ENCODE measurements around the gene POLR3B.
A peak's percentile ranks its signal among the peaks of the same experiment; 100 is the strongest.
"Not testable (repeated sequence)": the region's sequence is repeated elsewhere in the genome, so short reads cannot be mapped to it uniquely, and the experiment has no call there.

Gene POLR3B

GRCh38 chr12:106357549-106358395, at the start of gene POLR3B:
Gene POLR3B (plus strand): TSS chr12:106357748. CDS start chr12:106357880, 132 bp downstream.
- Histone ChIP-seq H4K20me1 (no peaks in the 10 kb centered on the region), H3K9ac (peak within 1 kb of the TSS; percentile 81), H3K4me3 (peak within 1 kb of the TSS; percentile 73), H3K9me3 (no peaks in the 10 kb centered on the region), H3K36me3 (no peaks in the 10 kb centered on the region), H3K27me3 (no peaks in the 10 kb centered on the region), H3K27ac (peak within 1 kb of the TSS; percentile 78), H3K4me2 (peak within 1 kb of the TSS; percentile 91), H3K4me1 (peaks cover 21% of the 10 kb centered on the region)
- TF ChIP-seq Cebpa-rat (IDR thresholded peaks at IDR 0.05) = no peak

- no peaks in the 10 kb centered on the region for H3K36me3 ChIP-seq
- H3K4me2 ChIP-seq = peak overlapping the region; percentile 88; the same call in 1 of the 2 replicates
- H3K4me3 ChIP-seq = no peak overlapping the region
- no peak overlapping the region for H3K27ac ChIP-seq
- no peaks in the 10 kb centered on the region for H3K9me3 ChIP-seq
- TF ChIP-seq Cebpa-rat (IDR thresholded peaks at IDR 0.05) = no peak
- H3K4me1 ChIP-seq = peaks cover 97% of the 10 kb centered on the region
- no peak overlapping the region for H3K9ac ChIP-seq
- H4K20me1 ChIP-seq = no peaks in the 10 kb centered on the region
- no peaks in the 10 kb centered on the region for H3K27me3 ChIP-seq
Measured at GRCh38 chr12:106308121-106308520, 49.4 kb upstream of the POLR3B start.

GRCh38 chr12:106308611-106309010, 48.9 kb upstream of the POLR3B start:
- no peaks in the 10 kb centered on the region for H3K9me3 ChIP-seq
- no peak overlapping the region for H3K9ac ChIP-seq
- no peaks in the 10 kb centered on the region for H4K20me1 ChIP-seq
- peaks cover 95% of the 10 kb centered on the region for H3K4me1 ChIP-seq
- H3K36me3 ChIP-seq = no peaks in the 10 kb centered on the region
- TF ChIP-seq Cebpa-rat (IDR thresholded peaks at IDR 0.05) = no peak
- no peak overlapping the region for H3K27ac ChIP-seq
- peak overlapping the region; percentile 88 for H3K4me2 ChIP-seq
- H3K4me3 ChIP-seq = no peak overlapping the region
- no peaks in the 10 kb centered on the region for H3K27me3 ChIP-seq

GRCh38 chr12:106309671-106310505, 47.7 kb upstream of the POLR3B start:
- peak overlapping the region; percentile 62 for H3K9ac ChIP-seq
- peak overlapping the region; percentile 75 for H3K27ac ChIP-seq
- no peaks in the 10 kb centered on the region for H3K9me3 ChIP-seq
- H3K4me1 ChIP-seq = peaks cover 82% of the 10 kb centered on the region
- H3K4me2 ChIP-seq = peak overlapping the region; percentile 88
- no peaks in the 10 kb centered on the region for H4K20me1 ChIP-seq
- H3K36me3 ChIP-seq = peaks cover 5% of the 10 kb centered on the region
- no peaks in the 10 kb centered on the region for H3K27me3 ChIP-seq
- TF ChIP-seq Cebpa-rat (IDR thresholded peaks at IDR 0.05) = no peak
- peak overlapping the region; percentile 53 for H3K4me3 ChIP-seq

GRCh38 chr12:106310687-106311086, 46.9 kb upstream of the POLR3B start:
- H3K27me3 ChIP-seq = no peaks in the 10 kb centered on the region

GRCh38 chr12:106311139-106311538, 46.4 kb upstream of the POLR3B start:
- no peak for TF ChIP-seq Cebpa-rat (IDR thresholded peaks at IDR 0.05)
- peak overlapping the region; percentile 53; the same call in 1 of the 2 replicates for H3K4me3 ChIP-seq
- H3K27ac ChIP-seq = peak overlapping the region; percentile 75
- H3K4me1 ChIP-seq = peaks cover 78% of the 10 kb centered on the region
- H3K36me3 ChIP-seq = peaks cover 17% of the 10 kb centered on the region
- H3K4me2 ChIP-seq = peak overlapping the region; percentile 88
- no peaks in the 10 kb centered on the region for H4K20me1 ChIP-seq
- no peaks in the 10 kb centered on the region for H3K27me3 ChIP-seq
- peak overlapping the region; percentile 62 for H3K9ac ChIP-seq
- no peaks in the 10 kb centered on the region for H3K9me3 ChIP-seq

More at GRCh38 chr12:106310687-106311086, 46.9 kb upstream of the POLR3B start:
- Histone ChIP-seq H3K4me3 (peak overlapping the region; percentile 53; the same call in 1 of the 2 replicates), H3K27ac (peak overlapping the region; percentile 75), H3K9me3 (no peaks in the 10 kb centered on the region), H3K36me3 (peaks cover 13% of the 10 kb centered on the region), H3K9ac (peak overlapping the region; percentile 62), H4K20me1 (no peaks in the 10 kb centered on the region), H3K4me1 (peaks cover 76% of the 10 kb centered on the region), H3K4me2 (peak overlapping the region; percentile 88)
- no peak for TF ChIP-seq Cebpa-rat (IDR thresholded peaks at IDR 0.05)

- not testable (repeated sequence) for H3K9ac ChIP-seq, H3K4me3 ChIP-seq, H4K20me1 ChIP-seq, H3K9me3 ChIP-seq, H3K27me3 ChIP-seq, H3K4me2 ChIP-seq, H3K27ac ChIP-seq
- Histone ChIP-seq H3K36me3 (peaks cover 35% of the 10 kb centered on the region), H3K4me1 (peaks cover 62% of the 10 kb centered on the region)
Measured at GRCh38 chr12:106313413-106313812, 44.1 kb upstream of the POLR3B start.

GRCh38 chr12:106315523-106315922, 42.0 kb upstream of the POLR3B start:
- no peak for TF ChIP-seq Cebpa-rat (IDR thresholded peaks at IDR 0.05)
- no peak overlapping the region for H3K27ac ChIP-seq
- no peaks in the 10 kb centered on the region for H3K27me3 ChIP-seq

GRCh38 chr12:106317406-106318082, 40.0 kb upstream of the POLR3B start:
- Histone ChIP-seq H3K4me1 (peaks cover 20% of the 10 kb centered on the region), H3K4me2 (no peak overlapping the region), H3K36me3 (peaks cover 70% of the 10 kb centered on the region), H3K9me3 (no peaks in the 10 kb centered on the region), H4K20me1 (no peaks in the 10 kb centered on the region), H3K27ac (no peak overlapping the region), H3K4me3 (no peak overlapping the region), H3K27me3 (no peaks in the 10 kb centered on the region), H3K9ac (no peak overlapping the region)
- no peak for TF ChIP-seq Cebpa-rat (IDR thresholded peaks at IDR 0.05)

More at GRCh38 chr12:106315523-106315922, 42.0 kb upstream of the POLR3B start:
- Histone ChIP-seq H3K4me3 (no peak overlapping the region), H3K9ac (no peak overlapping the region), H4K20me1 (no peaks in the 10 kb centered on the region), H3K9me3 (no peaks in the 10 kb centered on the region), H3K4me2 (no peak overlapping the region), H3K4me1 (peaks cover 41% of the 10 kb centered on the region), H3K36me3 (peaks cover 53% of the 10 kb centered on the region)
